Small intestine (tissue), 7 donors: ENCODE data around the gene SOWAHC. TPM values are rescaled to one million over a fixed set of nuclear protein-coding genes. Genes with fewer than 3 reads are reported as not detected.

Experiments
- DNase-seq, 2 donors: peaks; one replicate each; pipeline versions ENCODE4 v3.0.0 to v3.0.0-alpha.2; 2013
- FAIRE-seq: peaks from 2 replicates; lab custom pipeline; 2012; peaks lifted over from hg19 to GRCh38; lab: Jason Lieb, UNC
- H3K27ac ChIP-seq, 3 donors: one replicate each; pipeline ENCODE4 v1.5.1; 2013; ENCODE audit warnings: low read length in 2 of 3, mild to moderate bottlenecking in 2 of 3, control low read depth in 1 of 3, inconsistent platforms in 1 of 3, low read depth in 1 of 3, moderate library complexity in 1 of 3
- H3K27me3 ChIP-seq, 3 donors: one replicate each; pipeline ENCODE4 v1.6.1; 2013; ENCODE audit warnings: low read length in 3 of 3, inconsistent platforms in 1 of 3; ENCODE audit not compliant: control insufficient read depth in 3 of 3, insufficient read depth in 3 of 3
- H3K36me3 ChIP-seq, 3 donors: one replicate each; pipeline ENCODE4 v1.6.1; 2013; ENCODE audit warnings: low read length in 3 of 3, inconsistent platforms in 1 of 3, low read depth in 1 of 3, mild to moderate bottlenecking in 1 of 3, moderate library complexity in 1 of 3; ENCODE audit not compliant: control insufficient read depth in 3 of 3, insufficient read depth in 2 of 3
- H3K4me1 ChIP-seq, 3 donors: one replicate each; pipeline ENCODE4 v1.6.1; 2013; ENCODE audit warnings: low read length in 2 of 3, inconsistent platforms in 1 of 3, low read depth in 1 of 3, mild to moderate bottlenecking in 1 of 3, moderate library complexity in 1 of 3; ENCODE audit not compliant: control insufficient read depth in 3 of 3, insufficient read depth in 2 of 3
- H3K4me3 ChIP-seq, 3 donors: one replicate each; pipeline ENCODE4 v1.5.1; 2013; ENCODE audit warnings: low read length in 3 of 3, control low read depth in 1 of 3, inconsistent platforms in 1 of 3, low read depth in 1 of 3, mild to moderate bottlenecking in 1 of 3, moderate library complexity in 1 of 3
- H3K9me3 ChIP-seq, 2 donors: one replicate each; pipeline ENCODE4 v1.6.1; 2013; ENCODE audit warnings: low read depth in 1 of 2, low read length in 1 of 2; ENCODE audit not compliant: control insufficient read depth in 2 of 2, insufficient read depth in 1 of 2
- WGBS, 3 donors: extraction: QIAGEN DNeasy Blood & Tissue Kit; methylation state at CpG; one replicate each; pipeline ENCODE4 v1.1.7; 2013; 5-methylcytosine and 5-hydroxymethylcytosine counted together
- polyA plus RNA-seq, 4 donors: library from polyadenylated mRNA; stranded (reverse) in 3 of 4; unstranded in 1 of 4; fragments of 200-250 nt in 3 of 4; fragments of 120-200 nt in 1 of 4; gene quantifications; one replicate each; pipeline versions ENCODE4 v1.2.1 to v1.2.3, GENCODE V29; 2013
- donor health status: healthy with polysubstance abuse.
- donor health status: control.
- donor health status: control.
- donor health status: Bipolar disorder and iron deficiency.
- donor health status: healthy.

SOWAHC gene
- polyA plus RNA-seq, 4 donors, result 5.9 to 19.8 (median 7.0) TPM

DNA sequence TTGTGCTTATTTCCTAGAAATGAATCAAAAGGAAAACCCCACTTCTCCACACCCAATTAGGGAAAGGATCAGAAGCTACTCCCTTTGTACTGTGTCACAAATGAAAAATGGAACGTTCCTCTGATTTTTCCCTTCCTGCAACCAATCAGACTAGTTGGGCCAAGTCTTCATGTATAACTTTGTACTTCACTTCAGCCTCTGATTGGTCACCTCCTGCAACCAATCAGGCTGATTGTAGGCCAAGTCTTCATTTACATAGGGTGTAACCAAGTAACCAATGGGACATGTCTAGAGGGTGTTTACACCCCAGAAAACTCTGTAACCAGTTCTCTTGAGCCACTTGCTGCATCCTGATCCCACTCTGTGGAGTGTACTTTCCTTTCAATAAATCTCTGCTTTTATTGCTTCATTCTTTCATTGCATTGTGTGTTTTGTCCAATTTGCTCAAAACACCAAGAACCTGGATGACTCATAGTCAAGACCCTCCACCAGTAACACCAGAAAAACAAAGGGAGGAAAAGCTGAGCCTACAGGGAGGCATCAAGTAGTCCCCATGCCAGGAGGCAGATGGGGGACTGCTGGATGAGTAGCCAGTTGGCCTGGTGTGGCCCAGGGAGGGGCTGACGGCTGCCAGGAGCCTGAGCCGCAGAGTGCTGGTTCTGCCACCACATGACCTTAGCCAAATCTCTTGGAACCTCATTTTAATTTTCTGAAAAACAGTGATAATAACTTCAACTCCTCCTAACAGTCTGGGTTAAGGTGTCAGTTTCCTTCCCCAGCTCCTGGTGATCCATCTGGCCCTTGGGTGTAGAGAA lies 46.1 kb downstream of the SOWAHC start:
- Histone ChIP-seq H3K4me3 (no peak overlapping the region), H3K27ac (no peak overlapping the region), H3K9me3 (no peaks in the 10 kb centered on the region), H3K27me3 (no peaks in the 10 kb centered on the region), H3K36me3 (no peaks in the 10 kb centered on the region), H3K4me1 (peaks cover 0 to 5% (median 0%) of the 10 kb centered on the region in 3 donors)
- WGBS, 3 donors, result 82 to 89% (median 87%) methylated on average over 3 of the region's 3 CpGs
- FAIRE-seq, result no peak
- no peak for DNase-seq

DNA sequence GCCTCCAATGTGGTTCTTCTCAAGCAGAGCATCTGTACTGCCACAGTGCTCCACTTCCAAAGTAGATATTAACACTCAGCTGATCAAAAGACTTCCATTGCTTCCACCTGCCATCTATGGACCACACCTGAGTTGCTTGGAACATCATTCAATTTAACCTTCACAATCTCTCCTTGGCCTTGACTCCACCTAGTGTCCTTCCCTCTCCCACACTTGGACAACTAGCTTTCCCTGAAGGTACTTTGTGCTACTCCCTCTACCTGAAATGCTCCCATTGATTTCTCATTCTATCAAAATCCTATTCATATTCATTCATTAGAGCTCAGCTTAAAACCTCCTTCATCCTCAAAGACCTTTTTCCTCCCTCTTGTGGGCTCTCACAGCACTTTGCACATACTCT lies 48.7 kb downstream of the SOWAHC start:
- Histone ChIP-seq H3K27ac (no peak overlapping the region), H3K27me3 (no peaks in the 10 kb centered on the region), H3K9me3 (no peaks in the 10 kb centered on the region), H3K4me3 (no peak overlapping the region), H3K4me1 (peaks cover 0 to 5% (median 0%) of the 10 kb centered on the region in 3 donors), H3K36me3 (no peaks in the 10 kb centered on the region)
- DNase-seq (peak in 1 of 2 donors; percentile 39), FAIRE-seq (no peak)

DNA sequence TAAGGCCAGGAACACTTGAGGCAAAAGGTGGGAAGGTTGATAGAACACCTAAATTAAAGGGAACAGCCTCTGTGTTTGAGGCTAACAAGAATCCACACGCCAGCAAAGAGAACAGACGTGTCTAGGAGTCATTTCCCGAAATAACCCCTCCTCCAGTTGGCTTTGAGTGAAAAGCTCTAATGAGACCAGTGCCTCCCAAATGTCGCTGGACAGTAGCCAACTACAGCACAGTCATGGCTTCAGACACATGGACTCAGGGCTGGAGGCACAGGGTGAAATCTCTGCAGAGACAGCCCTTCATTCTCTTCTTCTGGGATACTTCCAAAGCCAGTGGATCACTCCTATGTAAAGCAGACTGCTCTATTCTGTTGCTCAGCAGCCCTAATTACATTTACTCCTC lies 49.6 kb downstream of the SOWAHC start:
- no peak for DNase-seq
- Histone ChIP-seq H3K4me3 (no peak overlapping the region), H3K9me3 (no peaks in the 10 kb centered on the region), H3K27me3 (no peaks in the 10 kb centered on the region), H3K4me1 (peaks cover 0 to 5% (median 0%) of the 10 kb centered on the region in 3 donors), H3K36me3 (no peaks in the 10 kb centered on the region), H3K27ac (no peak overlapping the region)
- WGBS, 3 donors, result 45 to 69% (median 63%) methylated on average over 4 of the region's 4 CpGs
- no peak for FAIRE-seq

- Histone ChIP-seq H3K27me3 (no peaks in the 10 kb centered on the region), H3K9me3 (no peaks in the 10 kb centered on the region), H3K4me1 (peaks cover 0 to 5% (median 0%) of the 10 kb centered on the region in 3 donors), H3K36me3 (no peaks in the 10 kb centered on the region), H3K4me3 (no peak overlapping the region), H3K27ac (no peak overlapping the region)
- no peak for DNase-seq
- FAIRE-seq, result no peak
- WGBS, 3 donors, result 63 to 77% (median 75%) methylated on average over 1 of the region's 1 CpG
Observed at GRCh38 chr2:109666466-109666865, 52.3 kb downstream of the SOWAHC start.

Other genes with a start within 250 kb of the SOWAHC start
- 10 to 100 TPM; 24.0 to 50.9 (median 28.8) TPM for gene SEPTIN10, start 398 bp upstream of the SOWAHC start, polyA plus RNA-seq
- 10 to 100 TPM in 1 of 4 donors, 1 to 10 TPM in 3; 4.9 to 21.8 (median 7.8) TPM for gene RGPD5, start 179.9 kb downstream of the SOWAHC start, polyA plus RNA-seq